HTR-8/SVneo (cell line): Measurements from ENCODE around the gene SNORC.

ENCODE experiments used
- DNase-seq: peaks from one replicate; pipeline ENCODE4 v3.0.0; 2011; ENCODE audit warnings: low spot score, mixed read lengths; ENCODE audit not compliant: insufficient read length
- FAIRE-seq: peaks from 2 replicates; lab custom pipeline; 2011; peaks lifted over from hg19 to GRCh38; lab: Jason Lieb, UNC

SNORC gene

DNA sequence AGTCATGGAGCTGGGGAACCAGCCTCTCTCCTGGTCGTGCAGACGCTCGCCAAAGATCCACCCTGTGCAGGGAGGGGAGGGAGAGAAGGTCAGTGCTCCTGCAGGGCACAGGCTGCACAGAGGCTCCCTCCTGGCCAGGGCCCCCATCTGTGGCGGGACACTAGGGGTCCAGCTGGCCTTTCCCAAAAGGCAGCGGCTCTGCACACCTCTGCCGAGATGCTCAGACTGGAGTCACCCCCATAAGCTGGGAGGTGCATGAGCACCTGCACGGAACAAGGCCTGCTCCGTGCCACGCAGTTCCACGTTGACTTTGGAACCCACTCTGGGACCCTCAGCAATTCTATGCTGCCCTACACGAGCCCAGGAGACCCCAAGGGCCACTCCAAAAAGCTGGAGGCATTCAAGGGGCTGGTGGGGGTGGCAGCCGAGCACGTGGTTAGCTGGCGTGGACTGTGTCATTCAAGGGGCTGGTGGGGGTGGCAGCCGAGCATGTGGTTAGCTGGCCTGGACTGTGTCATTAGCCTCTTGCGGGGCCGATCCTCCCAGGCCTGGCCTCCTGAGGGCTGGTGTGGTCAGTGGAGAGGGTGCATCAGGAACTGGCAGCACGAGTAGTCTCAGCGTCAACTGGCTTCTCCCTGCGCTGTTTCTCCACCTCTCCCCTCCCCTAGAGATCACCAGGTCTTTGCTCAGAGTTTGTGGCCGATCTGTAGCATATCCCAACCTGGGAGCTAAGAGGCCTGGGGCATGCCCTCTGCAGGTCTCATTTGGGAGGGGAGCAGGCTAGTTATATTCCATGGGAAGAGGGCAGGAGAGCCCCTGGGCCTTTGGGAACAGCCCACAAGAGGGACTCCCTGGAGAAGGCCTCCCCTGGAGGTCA, 9.8 kb downstream of the SNORC start:
- DNase-seq = no peak
- FAIRE-seq = no peak

DNA sequence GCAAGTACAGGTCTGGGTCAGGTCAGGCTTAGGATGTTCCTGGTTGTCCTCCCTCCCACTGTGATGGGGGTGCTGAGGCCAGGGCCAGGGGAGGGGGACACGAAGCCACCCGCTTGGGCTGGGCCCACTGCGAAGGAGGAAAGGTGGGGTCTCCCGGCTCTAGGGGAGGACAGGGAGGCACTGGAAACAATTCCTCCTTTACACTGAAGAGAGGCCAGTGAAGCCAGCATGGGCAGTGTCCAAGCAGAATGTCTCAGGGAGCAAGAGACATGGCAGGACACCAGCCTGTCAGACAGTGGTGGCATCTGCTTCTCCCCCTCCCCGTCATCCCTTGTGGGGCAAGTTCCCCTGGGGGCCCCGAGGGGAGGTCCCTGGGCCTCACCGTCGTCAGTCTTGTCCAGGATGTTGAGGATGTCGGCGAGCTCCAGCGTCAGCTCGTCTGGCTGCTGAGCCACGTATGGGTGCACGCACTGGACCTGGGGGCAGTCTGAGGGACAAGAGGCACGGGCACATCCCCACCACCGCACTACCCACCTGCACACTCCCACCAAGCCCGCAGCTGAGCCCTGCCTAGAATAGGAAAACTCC, 10.8 kb downstream of the SNORC start:
- no peak for FAIRE-seq
- DNase-seq = no peak

DNA sequence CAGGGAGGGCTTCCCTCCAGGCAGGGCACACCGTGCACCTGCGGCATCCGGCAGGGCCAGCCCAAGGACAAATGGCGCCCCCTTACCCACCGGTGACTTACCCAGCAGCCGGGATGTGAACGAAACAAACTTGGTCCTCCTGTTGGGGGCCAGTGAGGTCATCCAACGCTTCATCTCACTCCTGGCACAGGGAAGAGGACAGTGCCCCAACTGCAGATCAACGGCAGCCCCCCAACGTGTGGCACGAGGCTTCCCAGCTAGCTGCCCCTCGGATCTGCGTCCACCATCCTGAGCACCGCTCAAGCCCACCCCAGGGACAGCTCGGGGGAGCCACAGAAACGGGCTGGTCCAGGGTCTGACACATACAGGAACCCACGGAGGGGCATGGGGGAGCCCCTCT, 12.0 kb downstream of the SNORC start:
- FAIRE-seq = no peak
- DNase-seq = no peak

DNA sequence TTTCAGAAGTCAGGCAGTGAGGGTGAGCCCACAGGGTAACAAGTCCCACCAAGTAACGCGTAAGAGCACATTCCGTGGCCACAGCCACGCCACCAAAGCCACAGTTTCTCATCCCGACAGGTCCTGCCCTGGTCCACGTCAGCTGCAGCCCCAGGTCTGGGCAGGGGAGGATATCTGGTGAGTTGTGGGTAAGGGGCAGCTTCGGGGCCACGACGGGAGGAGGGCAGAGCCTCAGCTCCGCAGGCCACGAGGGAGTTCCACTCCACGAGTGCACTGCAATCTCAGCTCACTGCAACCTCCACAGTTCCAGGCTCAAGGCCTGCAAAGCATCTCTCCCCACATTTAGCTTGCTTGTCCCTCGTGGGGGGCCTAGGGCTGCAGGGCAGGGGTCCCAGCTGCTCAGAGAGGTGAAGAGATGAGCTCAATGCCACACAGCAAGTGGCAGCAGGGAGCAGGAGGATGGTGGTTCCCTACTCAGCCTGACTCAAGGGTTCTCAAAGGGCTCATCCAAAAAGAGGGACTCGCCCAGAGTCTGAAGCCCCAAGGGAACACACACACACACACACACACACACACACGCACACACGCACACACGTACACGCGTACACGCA, 12.5 kb downstream of the SNORC start:
- no peak for FAIRE-seq
- no peak for DNase-seq

DNA sequence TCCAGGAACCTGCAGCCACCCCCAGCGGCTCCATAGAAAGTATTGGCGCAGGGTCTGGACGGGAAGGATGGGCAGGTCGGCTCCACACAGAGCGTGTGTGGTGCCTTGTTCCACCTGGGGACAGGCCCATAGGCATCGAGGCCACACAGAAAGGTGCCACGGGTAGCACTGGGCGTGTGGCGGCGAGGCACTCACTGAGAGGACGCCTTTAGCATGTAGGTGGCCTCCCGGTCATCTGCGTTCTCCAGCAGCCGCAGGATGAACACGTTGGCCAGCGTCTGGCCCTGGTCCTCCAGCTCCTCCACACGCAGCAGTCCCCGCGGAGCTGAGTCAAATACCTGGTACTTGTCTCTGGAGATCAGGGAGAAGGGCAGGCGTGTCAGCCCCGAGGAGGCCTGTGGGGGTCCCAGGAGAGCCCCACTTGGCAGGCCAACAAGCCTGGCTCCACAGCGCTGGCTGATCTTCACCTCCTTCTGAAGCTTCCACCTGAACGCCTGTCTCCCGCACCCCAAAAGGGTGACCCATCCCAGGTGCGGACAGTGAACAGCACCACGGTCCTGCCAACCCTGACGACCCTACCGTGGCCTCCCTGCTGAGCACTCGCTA, 13.2 kb downstream of the SNORC start:
- no peak for FAIRE-seq
- DNase-seq = no peak

DNA sequence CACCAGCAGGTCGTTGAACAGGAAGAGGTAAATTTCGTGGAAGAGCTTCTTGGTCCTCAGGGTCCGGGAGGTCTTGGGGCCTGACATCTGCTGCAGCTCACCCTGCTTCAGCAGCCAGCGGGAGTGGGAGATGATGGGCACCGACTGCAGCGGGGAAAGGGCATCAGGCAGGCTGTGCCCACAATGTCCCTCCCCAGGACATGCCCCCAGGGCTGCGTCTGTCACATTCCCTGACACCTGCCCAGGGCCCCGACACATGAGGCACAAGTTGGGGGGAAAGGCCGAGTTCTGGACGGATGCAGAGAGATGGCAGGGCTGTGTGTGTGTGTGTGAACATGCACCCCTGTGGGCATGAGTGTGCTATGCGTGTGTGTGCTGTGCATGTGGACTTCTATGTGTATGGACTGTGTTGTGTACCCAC, 13.9 kb downstream of the SNORC start:
- DNase-seq (no peak), FAIRE-seq (no peak)

DNA sequence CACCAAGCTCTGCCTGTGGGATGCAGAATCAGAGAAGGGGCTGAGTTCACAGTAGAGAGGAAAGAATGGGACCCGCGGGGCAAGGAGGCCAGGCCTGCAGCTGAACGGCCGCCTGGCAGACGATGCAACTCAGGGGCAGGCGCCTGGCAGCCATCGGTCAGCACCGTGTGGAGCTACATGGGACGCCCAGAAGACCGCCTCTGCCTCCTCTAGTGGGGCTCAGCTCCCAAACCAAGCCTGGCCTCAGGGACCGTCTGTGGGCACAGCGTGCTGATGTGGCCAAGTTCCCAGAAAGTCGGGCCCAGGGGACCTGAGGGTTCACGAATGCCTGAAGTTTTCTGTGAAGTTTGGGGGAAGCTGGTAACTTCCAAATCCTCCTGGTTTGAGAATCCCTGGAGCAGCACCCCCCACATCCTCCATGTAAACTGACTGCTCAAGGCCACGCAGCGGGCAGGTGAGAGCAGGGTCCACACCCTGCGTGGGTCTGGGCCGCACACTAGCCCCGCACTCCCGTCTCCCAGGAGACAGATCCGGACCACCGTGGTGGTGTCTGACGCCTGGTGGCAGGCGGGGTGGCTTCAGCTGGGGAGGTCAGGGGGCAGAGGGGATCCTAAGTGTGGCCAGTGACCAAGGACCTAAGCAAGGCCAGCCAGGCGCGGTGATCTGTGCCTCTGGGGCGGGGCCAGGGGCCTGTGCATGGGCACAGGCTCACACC, 14.6 kb downstream of the SNORC start:
- no peak for DNase-seq
- no peak for FAIRE-seq

DNA sequence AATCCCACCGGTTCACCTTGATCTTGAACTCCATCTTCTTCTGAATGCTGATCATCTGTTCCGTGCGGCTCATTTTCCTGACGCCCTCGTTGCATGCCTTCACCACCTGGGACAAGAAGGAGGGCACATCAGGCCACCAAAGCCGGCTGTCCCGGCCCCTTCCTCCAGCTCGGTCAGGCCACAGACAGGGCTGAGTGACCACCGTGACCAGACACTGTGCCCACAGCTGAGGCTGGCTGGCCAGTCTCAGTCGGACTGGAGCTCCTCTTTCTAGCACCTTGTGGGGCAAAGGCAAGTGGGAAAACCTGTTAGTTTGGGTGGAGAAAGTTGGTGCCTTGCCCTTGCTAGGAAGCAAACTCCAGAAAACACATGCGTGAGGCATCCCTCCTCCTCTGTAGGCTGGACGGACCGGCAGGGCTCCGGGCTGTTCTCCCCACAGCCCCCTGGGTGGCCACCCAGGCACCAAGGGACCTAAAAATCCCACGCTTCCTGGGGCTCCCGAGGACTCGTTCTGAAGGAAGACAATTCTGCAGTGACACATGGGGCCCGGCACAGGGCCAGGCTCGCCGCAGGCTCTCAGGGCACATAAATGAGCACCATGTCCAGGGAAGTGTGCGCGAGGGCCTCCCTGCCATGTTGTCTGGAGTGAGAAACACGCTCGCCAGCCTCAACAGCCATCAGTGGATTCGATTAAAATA, 15.3 kb downstream of the SNORC start:
- FAIRE-seq = no peak

DNA sequence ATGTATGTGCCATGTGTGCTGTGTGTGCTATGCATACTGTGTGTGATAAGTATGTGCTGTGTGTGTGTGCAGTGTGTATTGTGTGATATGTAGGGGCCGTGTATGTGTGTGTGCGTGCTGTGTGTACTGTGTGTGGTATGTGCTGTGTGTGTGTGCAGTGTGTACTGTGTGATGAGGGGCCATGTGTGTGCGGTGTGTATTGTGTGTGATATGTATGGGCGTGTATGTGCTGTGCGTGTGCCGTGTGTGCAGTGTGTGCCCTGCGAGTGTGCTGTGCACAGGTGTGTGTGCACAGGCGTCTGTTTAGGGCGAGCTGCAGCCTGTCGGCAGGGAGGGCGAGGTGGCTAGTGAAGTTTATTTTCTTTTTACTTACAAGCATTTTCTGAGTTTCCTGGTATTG, 16.1 kb downstream of the SNORC start:
- FAIRE-seq (peak; percentile 94), DNase-seq (no peak)

More for the DNA sequence above, 15.3 kb downstream of the SNORC start:
- DNase-seq = no peak

DNA sequence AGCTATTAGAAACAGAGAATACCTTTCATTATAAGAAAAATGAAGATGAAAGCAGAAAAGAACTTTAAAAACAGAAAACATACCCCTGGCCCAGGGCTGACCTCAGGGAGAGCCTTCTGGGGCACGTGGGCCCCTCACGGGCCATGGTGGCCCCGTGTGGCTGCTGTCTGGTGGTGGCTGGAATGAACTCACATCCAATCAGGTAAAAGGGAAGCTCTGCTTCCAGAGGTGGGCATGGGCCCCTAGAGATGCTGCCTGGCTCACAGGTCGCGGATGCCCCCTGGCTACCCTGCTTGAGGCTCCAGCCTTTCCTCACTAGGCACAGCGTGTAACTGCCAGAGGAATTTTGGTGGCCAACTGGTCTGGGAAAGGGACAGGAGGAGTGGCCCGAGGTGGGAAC, 16.6 kb downstream of the SNORC start:
- FAIRE-seq (no peak), DNase-seq (no peak)

DNA sequence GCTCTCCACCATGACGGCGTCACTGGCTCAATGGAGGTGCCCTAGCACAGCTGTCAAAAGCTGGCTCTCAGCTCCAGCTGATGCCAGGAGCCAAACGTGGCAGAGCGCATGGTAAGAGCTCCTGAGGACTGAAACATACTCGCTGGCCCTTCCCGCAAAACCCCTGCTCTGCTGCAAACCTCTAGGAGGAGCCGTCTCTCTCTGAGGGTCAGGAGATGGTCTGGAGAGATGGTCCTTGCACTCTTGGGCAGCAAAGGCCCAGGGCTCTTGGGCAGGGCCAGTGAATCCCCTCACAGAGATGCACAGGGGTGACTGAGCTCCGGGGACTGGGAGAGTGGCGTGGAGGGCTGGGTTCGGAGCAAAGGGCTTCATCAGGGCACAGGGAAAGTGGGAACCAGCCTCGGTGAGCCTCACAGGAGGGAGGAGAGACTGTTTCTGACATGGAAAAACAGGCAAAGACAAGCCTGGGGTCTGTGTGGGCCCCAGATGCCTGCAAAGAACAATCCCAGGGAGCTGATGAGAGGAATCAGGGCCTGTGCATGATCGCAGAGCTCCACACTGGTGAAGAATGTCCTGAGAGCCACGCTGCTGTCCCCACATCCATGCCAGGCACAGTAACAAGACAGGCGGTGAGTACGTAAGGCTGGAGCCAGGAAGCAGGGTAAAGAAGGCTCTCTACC, 17.2 kb downstream of the SNORC start:
- FAIRE-seq = no peak
- no peak for DNase-seq

DNA sequence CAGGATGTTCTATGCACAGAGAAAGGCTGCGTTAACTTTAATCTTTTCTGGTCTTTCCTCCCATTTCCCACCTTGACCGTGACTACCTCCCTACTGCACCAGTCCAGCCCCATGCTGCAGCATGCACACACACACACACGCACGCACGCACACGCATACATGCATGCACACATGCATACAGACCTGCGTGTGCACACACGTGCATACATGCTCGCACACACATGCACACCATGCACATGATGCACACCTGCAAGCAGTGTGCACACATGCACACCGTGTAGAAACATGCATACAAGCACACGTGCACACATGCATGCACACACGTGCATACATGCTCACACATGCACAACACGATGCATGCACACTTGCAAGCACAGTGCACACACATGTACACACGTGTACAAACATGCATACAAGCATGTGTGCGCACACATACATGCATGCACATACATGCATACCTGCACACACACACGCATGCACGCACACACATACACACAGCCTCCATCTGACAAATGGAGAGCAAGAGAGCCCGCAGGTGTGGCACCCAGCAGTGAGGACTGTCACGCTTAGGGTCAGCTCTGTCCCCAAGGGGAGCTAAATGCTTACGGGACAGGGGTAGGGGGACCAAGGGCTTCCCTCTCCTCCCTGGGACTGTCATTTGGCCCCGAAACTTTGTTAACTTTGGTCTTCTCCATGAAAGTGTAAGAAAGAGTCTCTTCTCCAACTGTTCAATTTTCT, 18.2 kb downstream of the SNORC start:
- FAIRE-seq (peak; percentile 97), DNase-seq (no peak)

DNA sequence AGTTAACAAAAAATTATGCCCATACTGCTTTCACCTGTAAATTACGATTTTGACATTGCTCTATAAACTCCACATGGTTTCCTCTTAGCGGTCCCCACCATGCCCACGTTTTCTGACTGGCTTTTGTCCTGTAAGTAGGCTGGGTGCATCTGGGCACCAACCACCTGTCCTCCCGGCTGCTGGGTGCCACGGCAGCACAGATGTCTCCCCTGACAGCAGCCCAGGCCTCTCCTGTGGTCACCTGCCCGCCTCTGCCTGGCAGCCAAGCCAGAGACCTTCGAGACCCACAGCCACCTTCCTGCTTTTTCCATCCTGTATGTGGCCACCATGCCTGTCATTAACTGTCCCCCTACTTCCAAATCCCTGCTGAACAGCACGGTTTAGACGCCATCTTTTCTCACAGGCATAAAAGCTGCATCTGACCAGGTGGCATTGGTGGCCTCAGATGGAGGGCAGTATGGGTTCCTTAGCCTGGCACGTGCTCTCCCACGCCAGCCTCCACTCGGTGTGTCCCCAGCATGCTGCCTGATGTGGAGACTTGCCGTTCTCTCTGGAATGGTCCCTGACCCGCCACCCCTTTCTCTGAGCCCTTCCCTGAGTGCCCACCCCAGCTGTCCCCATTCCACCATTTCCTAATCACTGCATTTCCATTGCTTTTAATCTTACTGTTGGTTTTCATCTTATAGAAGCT, 18.9 kb downstream of the SNORC start:
- FAIRE-seq = no peak
- no peak for DNase-seq

DNA sequence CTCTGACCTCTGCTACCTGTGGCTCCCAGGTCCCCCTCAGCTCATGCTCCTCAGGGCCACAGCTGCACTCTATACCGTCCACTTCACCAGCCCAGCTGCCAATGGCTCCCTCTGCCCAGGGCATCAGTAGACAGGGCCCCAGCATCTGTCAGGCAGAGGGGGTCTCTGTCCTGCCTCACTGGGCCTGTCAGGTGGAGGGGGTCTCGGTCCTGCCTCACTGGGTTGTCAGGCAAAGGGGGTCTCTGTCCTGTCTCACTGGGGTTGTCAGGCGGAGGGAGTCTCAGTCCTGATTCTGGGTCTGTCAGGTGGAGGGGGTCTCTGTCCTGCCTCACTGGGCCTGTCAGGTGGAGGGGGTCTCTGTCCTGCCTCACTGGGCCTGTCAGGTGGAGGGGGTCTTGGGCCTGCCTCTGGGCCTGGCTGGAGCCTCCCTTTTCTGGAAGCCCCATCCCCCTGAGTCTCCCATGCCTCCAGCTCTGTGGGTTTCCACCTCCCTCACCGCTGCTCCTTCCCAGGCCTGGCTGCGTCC, 19.9 kb downstream of the SNORC start:
- FAIRE-seq = no peak

DNA sequence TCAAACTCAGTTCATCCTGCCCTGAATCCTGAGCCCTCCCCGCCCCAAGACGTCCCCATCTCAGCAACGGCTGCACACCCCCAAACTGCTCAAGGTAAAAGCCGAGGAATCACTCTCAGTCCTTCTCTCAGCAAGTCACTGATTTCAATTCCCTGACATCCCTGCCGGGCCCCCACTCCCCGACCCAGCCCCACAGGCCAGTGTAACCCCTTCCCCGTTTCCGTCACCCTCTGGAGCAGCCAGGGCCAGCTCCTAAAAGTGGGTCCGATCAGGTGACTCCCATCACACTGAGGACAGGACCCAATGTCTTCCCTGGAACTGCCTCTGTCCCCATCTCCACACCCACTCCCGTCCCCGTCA, 20.5 kb downstream of the SNORC start:
- FAIRE-seq = no peak
- DNase-seq = no peak

More for the DNA sequence above, 19.9 kb downstream of the SNORC start:
- DNase-seq = no peak

DNA sequence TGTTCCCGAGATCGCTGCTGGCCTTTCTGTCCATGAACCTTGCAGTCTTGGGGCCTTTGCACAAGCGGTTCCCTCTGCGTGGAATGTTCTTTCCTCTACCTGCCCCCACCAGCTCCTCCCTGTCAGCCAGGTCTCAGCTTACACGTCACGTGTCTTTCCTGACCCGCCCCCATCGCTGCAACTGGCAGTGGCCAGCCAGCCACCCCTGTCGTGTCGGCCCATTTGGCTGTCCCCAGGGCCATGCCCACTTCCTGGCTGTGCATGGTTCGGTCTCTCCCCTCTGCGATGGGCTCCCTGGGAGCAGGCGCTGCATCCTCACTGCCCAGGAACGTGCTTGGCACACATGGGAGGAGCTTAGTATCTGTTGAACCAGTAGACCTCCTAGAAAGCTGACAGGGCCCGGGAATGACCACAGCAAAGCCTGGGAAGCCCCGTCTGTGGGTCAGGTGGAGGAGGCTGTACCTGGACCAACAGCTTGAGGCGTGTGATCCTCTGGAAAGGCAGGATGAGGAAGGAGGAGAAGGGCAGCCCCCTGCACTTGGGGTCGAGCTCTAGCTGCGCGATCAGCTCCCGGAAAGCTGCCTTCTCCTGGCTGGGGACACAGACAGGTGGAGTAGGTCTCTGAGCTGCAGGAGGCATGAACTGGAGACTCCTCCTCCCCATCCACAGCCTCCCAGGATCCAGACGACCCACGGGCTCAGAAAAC, 21.0 kb downstream of the SNORC start:
- DNase-seq (peak; percentile 26), FAIRE-seq (peak; percentile 16)

DNA sequence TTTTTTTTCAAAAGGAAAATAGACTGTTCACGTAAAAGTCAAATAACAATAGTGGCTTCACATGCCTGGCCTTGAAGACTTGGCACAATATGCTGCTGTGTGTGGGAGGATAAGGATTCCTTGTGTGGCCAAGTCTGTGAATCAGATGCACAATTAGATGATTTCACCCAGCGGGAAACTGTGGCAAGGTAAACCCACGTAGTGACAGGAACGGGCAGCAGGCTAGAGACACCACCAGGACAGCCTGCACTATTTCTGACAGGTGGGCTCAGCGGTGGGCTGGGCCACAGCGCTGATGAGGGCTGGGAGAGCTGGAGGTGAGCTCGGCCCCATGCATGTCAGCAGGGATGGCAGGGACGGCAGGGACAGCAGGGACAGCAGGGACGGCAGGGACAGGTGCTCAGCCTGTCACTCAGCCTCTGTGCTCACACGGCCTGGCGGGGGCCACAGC, 21.6 kb downstream of the SNORC start:
- DNase-seq (no peak), FAIRE-seq (no peak)
